ENCODE data around the gene BNC2.

The BNC2 gene

GRCh38 chr9:16817002-16817401 is 53.5 kb downstream of the BNC2 start:
- no peak for DNase-seq (ENCODE audit: low spot score)

- no peak for DNase-seq (ENCODE audit: low spot score)
Observed at GRCh38 chr9:16816011-16816410, 54.5 kb downstream of the BNC2 start.

DNA sequence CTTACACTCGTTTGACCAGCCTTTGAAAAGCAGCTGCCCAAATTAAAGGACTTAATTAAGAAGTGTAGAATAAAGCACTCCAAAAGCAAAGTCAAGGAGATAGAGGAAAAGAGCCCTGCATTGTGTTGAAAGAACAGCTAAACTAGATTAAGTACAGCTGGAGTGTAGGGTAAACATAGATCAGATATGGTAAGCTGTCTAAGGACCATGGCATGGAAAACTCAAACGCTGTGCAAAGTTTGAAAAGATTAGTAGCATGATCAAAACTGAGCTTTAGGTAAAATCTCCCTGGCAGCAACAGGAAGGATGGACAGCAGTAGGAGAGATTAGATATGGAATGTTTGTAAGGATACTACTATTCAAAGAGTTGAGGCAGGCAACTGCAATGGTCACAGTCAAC is 55.4 kb downstream of the BNC2 start:
- DNase-seq (ENCODE audit: low spot score): no peak

- no peak for DNase-seq (ENCODE audit: low spot score)
Observed at GRCh38 chr9:16813838-16814237, 56.6 kb downstream of the BNC2 start.

DNA sequence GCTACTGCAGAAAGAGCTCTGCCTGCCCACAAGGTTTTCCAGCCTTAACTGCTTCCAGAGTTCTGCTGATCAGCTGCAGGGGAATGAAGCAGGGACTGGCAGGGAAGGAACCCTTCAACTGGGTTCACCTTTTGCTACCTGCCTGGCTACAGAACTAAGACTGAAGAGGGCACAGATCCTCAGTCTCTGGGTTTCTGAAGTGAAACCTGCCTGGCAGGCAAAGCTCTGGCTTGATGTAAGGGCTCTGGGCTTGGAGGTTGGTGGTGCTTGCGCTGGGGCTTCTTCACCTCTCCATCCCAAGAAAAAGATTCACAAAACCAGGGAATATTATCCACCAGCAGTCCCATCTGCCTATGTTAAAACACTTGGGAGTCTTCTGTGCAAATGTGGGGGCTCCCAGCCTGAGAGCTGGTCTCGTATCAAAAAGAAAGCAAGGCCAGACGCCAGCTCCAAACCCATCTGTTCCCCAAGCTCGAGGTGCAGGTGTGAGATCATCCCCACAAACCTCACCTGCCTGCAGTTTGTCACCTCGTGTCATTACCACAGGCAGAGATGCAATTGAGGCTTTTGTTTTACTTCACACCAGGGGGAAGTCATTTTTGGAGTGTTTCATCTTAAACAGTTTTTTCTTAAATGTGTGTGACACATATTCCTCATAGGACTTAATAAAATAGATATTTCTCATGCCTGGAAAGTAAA is 58.3 kb downstream of the BNC2 start:
- no peak for DNase-seq (ENCODE audit: low spot score)

GRCh38 chr9:16809912-16810610 is 60.4 kb downstream of the BNC2 start:
- DNase-seq (ENCODE audit: low spot score): no peak

- no peak for DNase-seq (ENCODE audit: low spot score)
Observed at GRCh38 chr9:16806674-16807073, 63.8 kb downstream of the BNC2 start.

- no peak for DNase-seq (ENCODE audit: low spot score)
Observed at GRCh38 chr9:16803648-16804047, 66.8 kb downstream of the BNC2 start.

- DNase-seq (ENCODE audit: low spot score): no peak
Observed at GRCh38 chr9:16801871-16802466, 68.5 kb downstream of the BNC2 start.

GRCh38 chr9:16796304-16796825 is 74.1 kb downstream of the BNC2 start:
- DNase-seq (ENCODE audit: low spot score): no peak

- no peak for DNase-seq (ENCODE audit: low spot score)
Observed at GRCh38 chr9:16794871-16795639, 75.4 kb downstream of the BNC2 start.

- DNase-seq (ENCODE audit: low spot score): no peak
Observed at GRCh38 chr9:16794103-16794502, 76.4 kb downstream of the BNC2 start.

GRCh38 chr9:16787724-16788123 is 82.7 kb downstream of the BNC2 start:
- DNase-seq (ENCODE audit: low spot score): no peak

- DNase-seq (ENCODE audit: low spot score): no peak
Observed at GRCh38 chr9:16784002-16784401, 86.5 kb downstream of the BNC2 start.

DNA sequence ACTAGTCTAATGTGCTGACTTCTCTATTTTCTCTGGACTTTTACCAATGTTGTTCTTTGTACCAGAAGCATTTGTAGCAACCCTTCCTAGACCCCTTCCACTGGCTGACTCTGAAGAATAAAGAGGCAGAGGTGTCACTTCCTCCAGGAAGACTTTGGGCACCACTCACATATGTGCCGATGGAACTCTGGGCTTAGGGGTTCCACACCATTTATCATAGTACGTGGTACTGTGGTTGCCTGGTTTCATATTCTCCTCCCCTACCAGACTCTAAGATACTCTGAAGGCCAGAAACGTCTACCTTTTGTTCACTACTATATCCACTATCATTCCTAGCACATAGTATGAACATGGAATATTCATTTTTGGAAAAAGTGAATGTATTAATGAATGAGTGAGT is 88.0 kb downstream of the BNC2 start:
- no peak for DNase-seq (ENCODE audit: low spot score)

DNA sequence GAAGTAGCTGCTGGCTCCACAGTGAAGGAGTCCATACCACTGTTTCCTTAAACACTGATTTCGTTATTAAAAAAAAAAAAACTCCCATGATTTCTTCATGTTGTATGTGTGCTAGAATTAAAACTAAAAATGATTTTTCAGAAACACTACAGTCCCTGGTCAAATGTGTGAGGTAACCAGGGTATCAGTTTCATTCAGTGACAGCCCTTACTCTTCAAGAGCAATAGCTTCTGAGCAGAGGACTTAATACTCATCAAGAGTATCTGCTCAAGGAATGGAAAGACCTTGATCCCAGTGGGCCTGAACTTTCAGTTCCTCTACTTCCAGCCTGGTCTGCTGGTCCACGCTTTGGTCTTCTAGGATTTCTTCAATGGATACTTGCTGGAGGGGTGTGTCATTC is 95.1 kb downstream of the BNC2 start:
- DNase-seq (ENCODE audit: low spot score): no peak

DNA sequence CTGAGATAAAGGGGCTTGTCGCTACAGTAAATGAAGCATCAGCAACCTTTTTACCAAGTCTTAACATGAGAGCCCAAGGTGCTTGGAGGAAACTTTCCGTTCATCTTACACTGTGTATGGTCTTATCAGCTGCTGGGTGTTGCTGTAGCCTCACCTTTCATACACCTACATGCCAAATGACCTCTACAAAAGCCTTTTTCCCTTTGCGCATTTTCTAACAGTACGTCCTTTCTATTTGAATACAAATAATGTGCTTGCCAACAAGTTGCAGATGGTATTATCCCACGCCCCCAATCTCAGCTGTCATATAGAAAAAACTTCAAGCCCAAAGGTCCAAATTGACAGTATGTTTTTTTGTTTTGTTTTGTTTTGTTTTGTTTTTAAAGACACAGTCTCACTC is 96.9 kb downstream of the BNC2 start:
- DNase-seq (ENCODE audit: low spot score): no peak

- DNase-seq (ENCODE audit: low spot score): no peak
Observed at GRCh38 chr9:16773116-16773515, 97.4 kb downstream of the BNC2 start.

DNA sequence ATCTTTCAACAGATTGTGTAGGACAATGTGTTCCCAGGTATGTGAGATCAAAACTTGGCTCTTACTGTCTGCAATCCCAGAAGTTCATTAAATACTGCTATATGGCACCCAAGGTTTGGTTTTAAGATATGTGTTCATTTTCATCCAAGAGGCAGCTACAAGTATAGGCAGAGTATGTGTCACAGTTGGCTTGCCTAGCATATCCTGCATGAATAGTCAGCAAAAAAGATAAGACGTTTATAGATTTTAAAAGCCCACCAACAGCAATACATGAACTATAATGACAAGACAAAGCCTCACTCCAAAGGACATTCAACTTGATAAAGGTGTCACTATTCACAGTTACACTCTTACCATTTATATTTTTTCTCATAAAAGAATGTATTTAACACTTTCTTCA is 99.1 kb downstream of the BNC2 start:
- DNase-seq (ENCODE audit: low spot score): no peak

DNA sequence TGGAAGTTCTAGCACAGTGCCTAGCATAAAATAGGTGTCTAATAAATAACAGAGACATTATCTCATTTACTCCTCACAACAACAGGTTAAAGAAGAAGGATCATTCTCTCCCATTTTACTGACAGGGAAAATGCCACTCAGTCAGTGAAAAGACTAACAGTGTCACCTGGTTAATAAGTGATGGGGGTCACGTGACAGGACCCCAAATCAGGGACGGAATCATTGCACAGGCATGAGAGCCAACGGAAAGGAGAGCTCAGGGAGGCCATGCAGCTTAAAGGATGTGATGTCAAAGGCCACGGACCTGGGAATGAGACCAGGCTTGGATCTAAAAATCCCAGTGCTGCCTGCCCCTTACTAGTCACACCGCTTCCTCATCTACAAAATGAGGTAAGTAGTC is 101.2 kb downstream of the BNC2 start:
- no peak for DNase-seq (ENCODE audit: low spot score)

DNA sequence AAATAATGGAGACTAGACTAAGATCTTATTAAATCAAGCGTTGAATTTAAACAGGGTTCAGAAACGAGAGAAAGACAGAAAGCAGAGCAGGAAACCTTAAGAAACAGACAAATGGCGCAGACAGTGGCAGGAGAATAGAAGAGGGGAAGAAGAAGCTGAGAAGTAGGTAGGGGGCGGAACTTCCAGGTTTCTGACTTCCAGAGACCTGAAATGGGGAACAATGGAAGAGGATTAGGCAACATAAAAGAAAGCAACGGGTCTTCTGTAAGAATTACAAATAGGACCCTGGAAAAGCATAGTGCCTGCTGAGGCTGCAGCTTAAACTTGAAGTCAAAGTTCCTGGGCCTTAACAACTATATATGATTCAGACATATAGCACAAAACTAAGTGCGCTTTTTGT is 101.7 kb downstream of the BNC2 start:
- no peak for DNase-seq (ENCODE audit: low spot score)

DNA sequence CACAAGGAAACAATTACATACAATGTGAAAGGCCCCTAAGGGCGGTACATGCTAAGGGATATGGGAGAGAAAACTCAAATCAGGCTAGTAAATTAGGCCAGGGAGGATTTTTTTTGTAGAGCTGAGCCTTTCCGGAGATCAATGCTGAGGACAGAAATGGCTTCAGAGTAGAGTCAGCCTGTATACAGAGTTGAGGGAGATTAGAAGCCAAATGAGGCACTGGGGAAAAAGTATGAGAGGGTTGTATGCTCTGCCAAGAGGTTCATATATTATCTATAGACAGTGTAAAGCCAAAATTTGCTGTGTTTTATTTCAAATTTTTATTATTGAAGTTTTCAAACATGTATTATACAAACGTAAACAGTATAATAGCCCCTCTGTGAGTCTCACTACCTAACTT is 103.1 kb downstream of the BNC2 start:
- no peak for DNase-seq (ENCODE audit: low spot score)

- DNase-seq (ENCODE audit: low spot score): no peak
Observed at GRCh38 chr9:16763946-16764345, 106.5 kb downstream of the BNC2 start.

All from hematopoietic multipotent progenitor cell treated with erythropoietin and hydrocortisone succinate and interleukin-3 and kit ligand, for 17 days (in vitro differentiated cells).